LNCAP (cell line): ENCODE data around the gene LAD1.

Experiments used
- CTCF ChIP-seq: fragments of 450-650 bp; IDR thresholded peaks from 2 replicates; pipeline ENCODE4 v1.5.1; 2017; ENCODE audit warnings: mild to moderate bottlenecking

The LAD1 gene

GRCh38 chr1:201399018-201399351 is at the start of gene LAD1:
LAD1 (minus strand) TSS chr1:201399324; CDS start chr1:201399306, 18 bp downstream.
- TF ChIP-seq CTCF = no peak

- TF ChIP-seq CTCF = peak; percentile 89
Observed at GRCh38 chr1:201447903-201448871, 49.1 kb upstream of the LAD1 start.

- TF ChIP-seq CTCF = no peak
Observed at GRCh38 chr1:201445310-201445709, 46.2 kb upstream of the LAD1 start.

GRCh38 chr1:201444792-201445191 is 45.7 kb upstream of the LAD1 start:
- TF ChIP-seq CTCF = no peak

- no peak for TF ChIP-seq CTCF
Observed at GRCh38 chr1:201443747-201444146, 44.6 kb upstream of the LAD1 start.

GRCh38 chr1:201436969-201437368 is 37.8 kb upstream of the LAD1 start:
- no peak for TF ChIP-seq CTCF

GRCh38 chr1:201436393-201436792 is 37.3 kb upstream of the LAD1 start:
- no peak for TF ChIP-seq CTCF

GRCh38 chr1:201434266-201434665 is 35.1 kb upstream of the LAD1 start:
- TF ChIP-seq CTCF = no peak
